GM10248 (cell line): Measurements from ENCODE around the gene EIF4G3.

Experiments
- CTCF ChIA-PET: fragments of 300-600 bp; sonication (Branson Sonifier 250); formaldehyde crosslinking; extraction: SDS; loops from one replicate; lab custom pipeline; 2021; ENCODE audit warnings: antibody characterized with exemption; lab: Yijun Ruan, JAX
- POLR2A ChIA-PET: fragments of 350-650 bp; sonication (Branson Sonifier 250); formaldehyde crosslinking; extraction: SDS; loops from one replicate; lab custom pipeline; 2020; ENCODE audit warnings: antibody characterized with exemption; lab: Yijun Ruan, JAX
- DNase-seq: peaks from one replicate; pipeline ENCODE4 v3.0.0; 2012; ENCODE audit errors: extremely low spot score
- TF ChIP-seq, protein P1 (sequence below): IDR thresholded peaks from 2 replicates; pipeline ENCODE4 v1.5.1; 2012; ENCODE audit warnings: mild to moderate bottlenecking, low read depth; ENCODE audit errors: extremely low read depth, missing control alignments, control extremely low read depth

The EIF4G3 gene

DNA sequence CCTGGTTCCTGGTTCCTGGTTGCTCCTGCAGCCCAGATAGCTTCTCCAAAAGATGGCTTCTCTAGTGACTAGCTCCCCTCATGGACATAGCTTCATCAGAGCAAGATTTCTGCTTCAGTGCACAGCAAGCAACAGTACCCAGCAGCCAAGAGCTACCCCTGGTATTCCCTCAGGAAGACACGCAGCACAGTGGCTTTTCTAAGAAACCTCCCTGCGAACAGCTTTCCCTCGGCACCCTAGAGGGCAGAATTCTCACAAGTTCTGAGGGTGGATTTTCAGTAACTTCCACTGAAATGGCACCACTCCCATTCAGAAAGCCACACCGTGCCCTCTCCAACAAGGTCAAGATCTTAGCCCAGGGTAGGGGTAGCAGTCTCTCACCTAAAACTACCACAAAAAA lies 128.2 kb downstream of the EIF4G3 start:
- ChIA-PET CTCF (interaction anchor here (0.9 kb wide), 1 partner anchor 15 kb away, joined by 4 read pairs; no protein-coding TSS in a partner anchor), POLR2A (no interaction called here)
- TF ChIP-seq, protein P1, sequence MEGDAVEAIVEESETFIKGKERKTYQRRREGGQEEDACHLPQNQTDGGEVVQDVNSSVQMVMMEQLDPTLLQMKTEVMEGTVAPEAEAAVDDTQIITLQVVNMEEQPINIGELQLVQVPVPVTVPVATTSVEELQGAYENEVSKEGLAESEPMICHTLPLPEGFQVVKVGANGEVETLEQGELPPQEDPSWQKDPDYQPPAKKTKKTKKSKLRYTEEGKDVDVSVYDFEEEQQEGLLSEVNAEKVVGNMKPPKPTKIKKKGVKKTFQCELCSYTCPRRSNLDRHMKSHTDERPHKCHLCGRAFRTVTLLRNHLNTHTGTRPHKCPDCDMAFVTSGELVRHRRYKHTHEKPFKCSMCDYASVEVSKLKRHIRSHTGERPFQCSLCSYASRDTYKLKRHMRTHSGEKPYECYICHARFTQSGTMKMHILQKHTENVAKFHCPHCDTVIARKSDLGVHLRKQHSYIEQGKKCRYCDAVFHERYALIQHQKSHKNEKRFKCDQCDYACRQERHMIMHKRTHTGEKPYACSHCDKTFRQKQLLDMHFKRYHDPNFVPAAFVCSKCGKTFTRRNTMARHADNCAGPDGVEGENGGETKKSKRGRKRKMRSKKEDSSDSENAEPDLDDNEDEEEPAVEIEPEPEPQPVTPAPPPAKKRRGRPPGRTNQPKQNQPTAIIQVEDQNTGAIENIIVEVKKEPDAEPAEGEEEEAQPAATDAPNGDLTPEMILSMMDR, result no peak
- no peak for DNase-seq

DNA sequence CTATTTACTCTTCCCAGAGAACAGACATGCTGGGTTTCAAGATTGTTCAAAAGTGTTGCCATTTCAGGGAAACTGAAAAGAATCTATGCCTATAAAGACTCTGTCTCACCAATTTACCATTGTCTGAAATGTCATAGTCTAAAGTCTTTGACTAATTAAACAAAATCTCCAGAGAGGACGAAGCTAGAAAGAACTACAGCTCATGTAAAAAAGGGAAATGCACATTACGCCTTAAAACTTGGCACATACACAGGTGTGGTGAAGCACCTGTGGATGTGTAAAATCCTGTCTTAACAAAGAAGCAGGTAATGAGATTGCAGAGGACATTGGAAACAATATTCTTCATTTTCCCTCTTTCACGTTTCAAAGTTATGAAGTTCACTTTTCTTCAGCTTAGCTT lies 130.6 kb downstream of the EIF4G3 start:
- TF ChIP-seq, protein P1, result no peak
- ChIA-PET CTCF (interaction anchor here (1.6 to 2.5 kb wide), 2 partner anchors 9 to 11 kb away, joined by 6 read pairs; no protein-coding TSS in a partner anchor), POLR2A (no interaction called here)
- no peak for DNase-seq

DNA sequence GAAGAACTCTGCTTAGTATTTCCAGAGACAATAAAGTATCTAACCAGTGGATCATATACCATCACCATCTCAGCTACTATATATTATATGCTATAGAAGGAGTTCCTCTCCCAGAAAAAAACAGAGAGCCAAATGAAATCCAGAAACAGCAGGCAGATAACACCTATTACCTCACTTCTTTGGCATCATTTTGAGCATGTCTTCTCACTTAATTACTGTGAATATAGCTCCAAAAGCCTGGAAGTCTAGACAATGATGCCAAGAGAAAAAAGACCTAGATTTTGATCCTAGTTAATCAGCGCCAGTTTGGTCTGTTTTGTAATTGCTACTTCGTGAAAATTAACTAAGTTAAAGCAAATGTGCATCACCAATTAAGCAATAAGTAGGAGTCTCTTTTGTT lies 131.3 kb downstream of the EIF4G3 start:
- ChIA-PET POLR2A (no interaction called here), CTCF (interaction anchor here (1.3 to 2.5 kb wide), 3 partner anchors 12 to 60 kb away, joined by 3 to 6 read pairs (median 3); no protein-coding TSS in a partner anchor)
- DNase-seq, result no peak
- TF ChIP-seq, protein P1, result no peak

DNA sequence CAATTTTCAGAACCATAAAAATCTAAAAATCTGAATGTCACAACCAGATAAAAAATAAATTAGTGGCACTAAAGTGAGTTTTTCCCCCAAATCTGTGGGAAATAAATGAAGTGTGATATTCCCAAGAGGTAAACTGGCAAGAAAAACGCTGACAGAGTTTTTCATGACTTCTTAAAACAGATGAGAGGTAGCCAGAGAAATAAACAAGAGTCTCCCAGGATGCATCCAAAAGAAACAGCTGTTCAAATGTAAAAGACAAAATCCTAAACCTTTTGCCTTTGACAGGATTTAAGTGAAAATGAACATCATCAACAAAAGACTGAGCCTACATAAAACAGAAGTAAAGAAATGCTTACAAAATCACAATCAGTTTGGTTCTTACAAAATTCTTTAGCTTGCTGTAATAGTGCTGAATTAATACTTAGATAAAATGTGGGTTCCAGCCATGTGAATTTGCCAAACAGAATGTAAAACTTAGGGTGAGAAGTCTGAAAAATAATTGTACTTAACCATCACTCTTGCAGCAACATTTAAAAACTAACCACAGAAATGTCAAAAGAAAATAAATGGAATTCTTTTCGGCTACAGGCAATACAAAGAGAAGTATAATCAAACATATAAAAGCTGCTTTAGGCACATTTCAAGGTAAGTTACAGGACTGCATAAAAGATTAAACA lies 133.6 kb downstream of the EIF4G3 start:
- CTCF ChIA-PET, result interaction anchor here (0.6 to 2.0 kb wide), 5 partner anchors 10 to 263 kb away, joined by 3 to 10 read pairs (median 4); no protein-coding TSS in a partner anchor
- TF ChIP-seq, protein P1, result no peak
- POLR2A ChIA-PET, result no interaction called here
- no peak for DNase-seq

DNA sequence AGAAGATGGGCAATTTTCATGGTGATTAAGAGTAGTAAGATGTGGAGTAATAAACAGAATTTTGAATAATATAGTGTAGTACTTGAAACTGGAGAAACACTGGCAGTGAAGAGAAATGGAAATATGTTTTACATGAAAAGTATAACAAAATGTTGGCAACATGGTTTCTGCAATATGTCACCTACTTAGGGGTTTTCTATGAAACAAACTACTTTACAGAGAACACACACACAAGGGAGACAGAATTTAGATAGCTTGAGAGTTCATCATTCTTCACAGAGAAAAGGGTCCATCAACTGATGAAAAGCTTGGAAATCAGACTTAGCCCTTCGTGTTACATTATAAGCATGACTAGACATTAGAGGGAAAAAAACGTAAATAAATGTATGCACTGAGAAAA lies 135.2 kb downstream of the EIF4G3 start:
- POLR2A ChIA-PET, result no interaction called here
- TF ChIP-seq, protein P1, result no peak
- CTCF ChIA-PET, result no interaction called here
- DNase-seq, result no peak

DNA sequence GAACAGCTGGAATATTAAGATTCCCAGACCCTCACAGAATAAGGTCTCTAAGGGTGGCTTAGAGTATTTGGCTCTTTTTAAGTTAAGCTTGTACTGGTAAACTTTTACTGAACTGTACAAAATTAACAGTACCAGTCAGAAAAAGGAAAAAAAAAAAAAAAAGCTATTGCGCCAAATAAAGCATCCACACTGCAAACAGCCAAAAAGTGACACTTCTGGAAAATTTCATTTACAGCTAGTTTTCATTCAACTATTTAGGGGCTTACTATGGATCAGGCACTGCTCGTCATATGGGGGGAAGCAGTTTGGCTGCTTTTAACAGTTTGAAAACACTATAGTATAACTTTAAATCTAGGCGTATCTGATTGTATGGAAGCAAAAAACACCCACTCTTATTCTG lies 139.6 kb downstream of the EIF4G3 start:
- ChIA-PET CTCF (interaction anchor here (1.1 to 1.9 kb wide), 4 partner anchors 9 to 15 kb away, joined by 3 to 6 read pairs (median 5); no protein-coding TSS in a partner anchor), POLR2A (no interaction called here)
- TF ChIP-seq, protein P1, result no peak
- DNase-seq, result no peak

DNA sequence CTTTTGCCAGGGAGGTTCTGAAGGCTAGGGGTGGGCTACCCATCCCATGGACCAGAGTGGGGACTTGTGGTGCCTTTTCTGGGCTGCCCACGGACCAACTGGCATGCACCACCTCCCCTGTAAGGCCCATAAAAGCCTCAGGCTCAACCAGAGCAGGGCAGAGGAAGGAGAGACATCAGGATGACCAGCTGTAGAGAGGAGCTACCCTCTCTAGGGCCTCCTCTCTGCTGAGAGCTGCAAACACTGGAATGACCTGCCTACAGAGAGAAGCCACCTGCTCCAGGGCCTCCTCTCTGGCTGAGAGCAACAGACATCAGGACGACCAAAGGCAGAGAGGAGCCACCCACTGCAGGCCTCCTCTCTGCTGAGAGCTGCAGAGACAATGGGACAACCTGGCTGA lies 140.9 kb downstream of the EIF4G3 start:
- POLR2A ChIA-PET, result no interaction called here
- CTCF ChIA-PET, result no interaction called here
- DNase-seq, result no peak
- TF ChIP-seq, protein P1, result no peak
